Stomach (tissue), 4 donors: Measurements from ENCODE around the gene ARHGAP28.

ENCODE experiments used
- POLR2A ChIP-seq, 4 donors: fragments of 450-650 bp; IDR thresholded peaks; one replicate each; pipeline ENCODE4 v1.6.1; 2016; ENCODE audit warnings: antibody characterized with exemption in 4 of 4, control low read depth in 2 of 4, mild to moderate bottlenecking in 1 of 4, moderate library complexity in 1 of 4
- POLR2AphosphoS5 ChIP-seq, 3 donors: sonication (generic); formaldehyde crosslinking; IDR thresholded peaks; one replicate each; pipeline ENCODE4 v1.6.1; 2016; ENCODE audit warnings: antibody characterized with exemption in 3 of 3
- TF ChIP-seq, protein P1 (sequence below), 7 experiments: fragments of 450-650 bp in 4 of 7; fragments of 200-600 bp in 3 of 7; sonication (generic) in 3 of 7; IDR thresholded peaks; one replicate each; pipeline ENCODE4 v1.5.1; 2016 to 2019; ENCODE audit warnings: antibody characterized with exemption in 7 of 7, control low read depth in 2 of 7, mild to moderate bottlenecking in 1 of 7

DNA sequence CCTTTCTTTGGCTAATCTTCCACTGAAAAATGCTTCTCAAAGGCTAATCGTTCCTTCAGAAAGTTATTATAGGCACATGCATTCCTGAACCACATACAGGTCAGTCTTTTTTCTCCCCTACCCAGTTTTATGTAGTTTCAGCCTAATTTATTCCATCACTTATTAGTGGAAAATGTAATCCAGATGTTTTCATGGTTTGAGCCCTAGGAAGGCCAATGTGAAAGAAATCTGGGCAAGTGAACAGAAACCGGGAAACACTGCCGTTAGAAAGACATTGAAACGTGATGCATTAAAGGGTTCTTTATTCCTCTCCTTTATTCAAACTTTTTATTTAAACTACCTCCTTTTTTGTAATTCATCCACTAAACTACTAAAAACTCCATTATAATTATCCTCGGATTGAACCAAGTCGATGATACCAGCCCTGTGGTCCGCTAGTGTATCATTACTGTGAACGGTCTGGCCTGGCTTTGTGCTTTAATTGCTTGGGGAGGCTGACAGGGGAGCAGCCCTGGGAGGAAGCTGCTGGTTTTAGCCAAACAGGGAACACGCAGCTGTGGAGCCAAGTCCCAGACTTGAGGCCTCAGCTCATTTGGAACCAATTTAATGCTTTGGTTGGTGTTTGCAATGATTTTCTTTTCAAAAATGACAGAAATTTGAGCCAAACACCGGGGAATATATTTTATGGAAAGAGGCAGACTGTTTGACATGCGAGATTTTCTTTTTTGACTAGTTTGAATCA, 149.2 kb downstream of the ARHGAP28 start:
- TF ChIP-seq, protein P1, sequence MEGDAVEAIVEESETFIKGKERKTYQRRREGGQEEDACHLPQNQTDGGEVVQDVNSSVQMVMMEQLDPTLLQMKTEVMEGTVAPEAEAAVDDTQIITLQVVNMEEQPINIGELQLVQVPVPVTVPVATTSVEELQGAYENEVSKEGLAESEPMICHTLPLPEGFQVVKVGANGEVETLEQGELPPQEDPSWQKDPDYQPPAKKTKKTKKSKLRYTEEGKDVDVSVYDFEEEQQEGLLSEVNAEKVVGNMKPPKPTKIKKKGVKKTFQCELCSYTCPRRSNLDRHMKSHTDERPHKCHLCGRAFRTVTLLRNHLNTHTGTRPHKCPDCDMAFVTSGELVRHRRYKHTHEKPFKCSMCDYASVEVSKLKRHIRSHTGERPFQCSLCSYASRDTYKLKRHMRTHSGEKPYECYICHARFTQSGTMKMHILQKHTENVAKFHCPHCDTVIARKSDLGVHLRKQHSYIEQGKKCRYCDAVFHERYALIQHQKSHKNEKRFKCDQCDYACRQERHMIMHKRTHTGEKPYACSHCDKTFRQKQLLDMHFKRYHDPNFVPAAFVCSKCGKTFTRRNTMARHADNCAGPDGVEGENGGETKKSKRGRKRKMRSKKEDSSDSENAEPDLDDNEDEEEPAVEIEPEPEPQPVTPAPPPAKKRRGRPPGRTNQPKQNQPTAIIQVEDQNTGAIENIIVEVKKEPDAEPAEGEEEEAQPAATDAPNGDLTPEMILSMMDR (IDR thresholded peaks at IDR 0.05), result no peak
- TF ChIP-seq POLR2A (IDR thresholded peaks at IDR 0.05) (no peak), POLR2AphosphoS5 (IDR thresholded peaks at IDR 0.05) (no peak)
